Measurements from ENCODE around the gene XPO5. TPM values are rescaled to one million over a fixed set of nuclear protein-coding genes. Genes with fewer than 3 reads are reported as not detected.
A peak's percentile ranks its signal among the peaks of the same experiment; 100 is the strongest.

The XPO5 gene
- total RNA-seq, 1 donor, result 66.2 TPM

DNA sequence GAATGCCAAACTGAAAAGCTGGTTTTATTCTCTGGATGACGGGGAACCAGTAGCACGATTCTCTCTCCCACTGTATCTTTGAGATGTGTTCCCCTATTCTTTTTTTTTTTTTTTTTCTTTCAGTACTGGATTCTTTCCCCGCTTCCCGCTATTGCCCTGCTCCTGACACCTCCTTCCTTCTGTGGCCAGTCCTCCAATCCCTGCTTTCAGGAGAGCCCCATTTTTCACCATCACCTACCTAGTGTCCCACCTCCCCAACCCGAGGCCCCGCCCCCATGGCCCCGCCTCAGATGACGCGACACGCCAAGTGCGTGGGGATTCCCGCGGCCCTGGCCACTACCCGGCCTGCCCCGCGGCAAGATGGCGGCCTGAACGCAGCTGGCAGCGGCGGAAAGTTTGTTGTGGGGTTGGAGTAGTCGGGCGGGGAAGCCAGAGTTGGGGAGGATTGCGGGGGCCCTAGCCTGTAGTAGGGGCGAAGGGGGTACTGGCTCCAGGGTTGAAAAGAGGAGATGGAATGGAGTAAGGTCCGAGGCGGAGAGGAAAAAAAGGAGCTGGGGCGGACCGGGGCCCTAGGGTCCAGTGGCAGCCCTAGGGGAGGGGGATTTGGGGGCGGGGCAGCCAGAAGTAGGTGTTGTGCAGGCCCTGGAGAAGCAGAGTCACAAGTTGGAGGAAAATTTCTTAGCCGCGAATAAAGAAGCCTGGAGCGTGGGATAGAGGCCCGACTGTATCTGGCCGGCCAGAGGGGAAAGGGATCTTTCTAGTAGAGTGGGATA, 98.4 kb downstream of the XPO5 start, which contains the start of gene TJAP1:
TSS of gene TJAP1 (plus strand) at position 336 of the 773 bp plus-strand sequence. CDS start 21,432 bp downstream, outside the sequence.
- Histone ChIP-seq H3K36me3 (ENCODE audit: insufficient read depth, low read length) (peaks cover 3% of the 10 kb centered on the region), H3K4me3 (ENCODE audit: insufficient read depth, low read length) (peak within 1 kb of the TSS; percentile 87), H3K79me2 (ENCODE audit: insufficient read depth, low read length) (peaks cover 46% of the 10 kb centered on the region), H4K20me1 (ENCODE audit: insufficient read depth, low read length) (peaks cover 11% of the 10 kb centered on the region), H3K27me3 (ENCODE audit: insufficient read depth, low read length) (no peaks in the 10 kb centered on the region), H3K4me1 (ENCODE audit: insufficient read depth, low read length) (peaks cover 13% of the 10 kb centered on the region), H3K4me2 (ENCODE audit: insufficient read depth, low read length) (peak within 1 kb of the TSS; percentile 98), H3K9me3 (ENCODE audit: low read depth, low read length) (no peaks in the 10 kb centered on the region), H2AFZ (ENCODE audit: low read length) (peak within 1 kb of the TSS; percentile 98), H3K27ac (ENCODE audit: low read depth, low read length) (peak within 1 kb of the TSS; percentile 66)
- peak; percentile 95 for DNase-seq (ENCODE audit: insufficient read length, low spot score, missing footprints)
- TF ChIP-seq, protein P1, sequence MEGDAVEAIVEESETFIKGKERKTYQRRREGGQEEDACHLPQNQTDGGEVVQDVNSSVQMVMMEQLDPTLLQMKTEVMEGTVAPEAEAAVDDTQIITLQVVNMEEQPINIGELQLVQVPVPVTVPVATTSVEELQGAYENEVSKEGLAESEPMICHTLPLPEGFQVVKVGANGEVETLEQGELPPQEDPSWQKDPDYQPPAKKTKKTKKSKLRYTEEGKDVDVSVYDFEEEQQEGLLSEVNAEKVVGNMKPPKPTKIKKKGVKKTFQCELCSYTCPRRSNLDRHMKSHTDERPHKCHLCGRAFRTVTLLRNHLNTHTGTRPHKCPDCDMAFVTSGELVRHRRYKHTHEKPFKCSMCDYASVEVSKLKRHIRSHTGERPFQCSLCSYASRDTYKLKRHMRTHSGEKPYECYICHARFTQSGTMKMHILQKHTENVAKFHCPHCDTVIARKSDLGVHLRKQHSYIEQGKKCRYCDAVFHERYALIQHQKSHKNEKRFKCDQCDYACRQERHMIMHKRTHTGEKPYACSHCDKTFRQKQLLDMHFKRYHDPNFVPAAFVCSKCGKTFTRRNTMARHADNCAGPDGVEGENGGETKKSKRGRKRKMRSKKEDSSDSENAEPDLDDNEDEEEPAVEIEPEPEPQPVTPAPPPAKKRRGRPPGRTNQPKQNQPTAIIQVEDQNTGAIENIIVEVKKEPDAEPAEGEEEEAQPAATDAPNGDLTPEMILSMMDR (IDR thresholded peaks at IDR 0.05; ENCODE audit: extremely low read depth, low read depth, low read length), result no peak

DNA sequence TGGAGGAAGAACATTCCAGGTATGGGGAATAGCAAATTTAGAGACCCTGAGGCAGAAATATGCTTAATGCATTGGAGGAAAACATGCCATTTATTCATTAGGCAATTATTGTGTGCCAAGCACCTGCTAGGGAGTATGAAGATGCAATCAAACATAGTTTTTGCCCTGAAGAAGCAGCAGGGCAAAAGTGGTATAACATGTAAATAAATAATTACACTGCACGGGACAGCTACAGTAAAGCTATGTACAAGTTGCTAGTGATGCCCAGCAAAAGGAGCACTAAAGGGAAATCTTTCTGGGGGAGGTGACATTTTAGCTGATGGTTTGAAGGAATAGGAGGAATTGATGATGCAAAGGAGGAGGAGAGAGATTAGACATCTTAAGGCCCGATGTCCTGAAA, 99.1 kb downstream of the XPO5 start:
- Histone ChIP-seq H3K36me3 (ENCODE audit: insufficient read depth, low read length) (peaks cover 3% of the 10 kb centered on the region), H4K20me1 (ENCODE audit: insufficient read depth, low read length) (peaks cover 4% of the 10 kb centered on the region), H3K4me2 (ENCODE audit: insufficient read depth, low read length) (peak overlapping the region; percentile 98), H3K9me3 (ENCODE audit: low read depth, low read length) (no peaks in the 10 kb centered on the region), H3K4me1 (ENCODE audit: insufficient read depth, low read length) (peaks cover 13% of the 10 kb centered on the region), H3K4me3 (ENCODE audit: insufficient read depth, low read length) (peak overlapping the region; percentile 87), H2AFZ (ENCODE audit: low read length) (peak overlapping the region; percentile 98), H3K27me3 (ENCODE audit: insufficient read depth, low read length) (no peaks in the 10 kb centered on the region), H3K79me2 (ENCODE audit: insufficient read depth, low read length) (peaks cover 39% of the 10 kb centered on the region), H3K27ac (ENCODE audit: low read depth, low read length) (peak overlapping the region; percentile 66)
- no peak for DNase-seq (ENCODE audit: insufficient read length, low spot score, missing footprints)
- TF ChIP-seq, protein P1 (IDR thresholded peaks at IDR 0.05; ENCODE audit: extremely low read depth, low read depth, low read length), result no peak

DNA sequence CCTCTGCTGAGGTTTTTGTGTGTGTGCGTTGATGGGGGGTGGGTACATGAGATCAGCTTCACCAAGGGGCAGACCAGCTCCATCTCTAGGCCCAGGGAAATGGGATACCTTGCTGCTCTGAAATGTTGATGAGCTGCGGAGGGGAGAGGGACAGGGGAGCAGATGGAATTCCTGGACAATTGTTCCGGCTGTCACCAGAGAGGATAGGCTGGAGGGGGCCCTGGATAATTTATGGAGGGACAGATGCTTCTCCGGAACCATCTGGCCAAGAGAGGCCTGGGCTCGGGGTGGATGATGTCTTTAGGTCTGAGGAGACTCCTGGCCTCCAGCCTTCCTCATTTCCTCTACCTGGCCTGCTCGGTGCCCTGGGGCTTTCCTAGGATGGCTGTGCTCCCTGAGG, 100.3 kb downstream of the XPO5 start:
- no peaks in the 10 kb centered on the region for H3K9me3 ChIP-seq (ENCODE audit: low read depth, low read length)
- peaks cover 13% of the 10 kb centered on the region for H3K4me1 ChIP-seq (ENCODE audit: insufficient read depth, low read length)
- no peaks in the 10 kb centered on the region for H3K27me3 ChIP-seq (ENCODE audit: insufficient read depth, low read length)
- no peak overlapping the region for H3K27ac ChIP-seq (ENCODE audit: low read depth, low read length)
- no peak overlapping the region for H2AFZ ChIP-seq (ENCODE audit: low read length)
- H3K4me3 ChIP-seq (ENCODE audit: insufficient read depth, low read length), result no peak overlapping the region
- H3K4me2 ChIP-seq (ENCODE audit: insufficient read depth, low read length), result no peak overlapping the region
- peaks cover 28% of the 10 kb centered on the region for H3K79me2 ChIP-seq (ENCODE audit: insufficient read depth, low read length)
- TF ChIP-seq, protein P1 (IDR thresholded peaks at IDR 0.05; ENCODE audit: extremely low read depth, low read depth, low read length), result no peak
- no peak for DNase-seq (ENCODE audit: insufficient read length, low spot score, missing footprints)
- no peaks in the 10 kb centered on the region for H3K36me3 ChIP-seq (ENCODE audit: insufficient read depth, low read length)
- no peaks in the 10 kb centered on the region for H4K20me1 ChIP-seq (ENCODE audit: insufficient read depth, low read length)

DNA sequence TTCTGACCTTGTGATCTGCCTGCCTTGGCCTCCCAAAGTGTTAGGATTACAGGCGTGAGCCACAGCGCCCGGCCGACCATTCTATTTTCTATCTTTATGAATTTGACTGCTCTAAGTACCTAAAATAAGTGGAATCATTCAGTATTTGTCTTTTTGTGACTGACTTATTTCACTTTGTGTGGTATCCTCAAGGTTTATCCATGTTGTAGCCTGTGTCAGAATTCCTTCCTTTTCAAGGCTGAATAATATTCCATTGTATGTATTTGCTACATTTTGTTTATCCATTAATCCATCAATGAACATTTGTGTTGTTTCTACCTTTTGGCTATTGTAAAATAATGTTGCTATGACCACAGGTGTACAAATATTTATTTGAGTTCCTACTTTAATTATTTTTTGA, 103.3 kb downstream of the XPO5 start:
- Histone ChIP-seq H3K36me3 (ENCODE audit: insufficient read depth, low read length) (no peaks in the 10 kb centered on the region), H3K4me2 (ENCODE audit: insufficient read depth, low read length) (no peak overlapping the region), H2AFZ (ENCODE audit: low read length) (no peak overlapping the region), H3K27me3 (ENCODE audit: insufficient read depth, low read length) (no peaks in the 10 kb centered on the region), H3K4me3 (ENCODE audit: insufficient read depth, low read length) (no peak overlapping the region), H3K79me2 (ENCODE audit: insufficient read depth, low read length) (no peaks in the 10 kb centered on the region), H3K4me1 (ENCODE audit: insufficient read depth, low read length) (peaks cover 4% of the 10 kb centered on the region), H3K27ac (ENCODE audit: low read depth, low read length) (no peak overlapping the region), H3K9me3 (ENCODE audit: low read depth, low read length) (no peaks in the 10 kb centered on the region), H4K20me1 (ENCODE audit: insufficient read depth, low read length) (no peaks in the 10 kb centered on the region)
- TF ChIP-seq, protein P1 (IDR thresholded peaks at IDR 0.05; ENCODE audit: extremely low read depth, low read depth, low read length), result no peak
- DNase-seq (ENCODE audit: insufficient read length, low spot score, missing footprints), result no peak

Measured in osteoblast (primary cell).